HUES48 (cell line): ENCODE results near the gene MSI2.

Experiments used
- H3K27ac ChIP-seq: one replicate; pipeline ENCODE4 v1.7.0; 2013; ENCODE audit warnings: low read depth, low read length, inconsistent platforms
- H3K27me3 ChIP-seq: 2 replicates; pipeline ENCODE4 v1.6.1; 2013; ENCODE audit warnings: mild to moderate bottlenecking, low read length; ENCODE audit not compliant: control insufficient read depth, insufficient read depth
- H3K36me3 ChIP-seq: 2 replicates; pipeline ENCODE4 v1.6.1; 2013; ENCODE audit warnings: low read length; ENCODE audit not compliant: control insufficient read depth, insufficient read depth
- H3K4me1 ChIP-seq: 2 replicates; pipeline ENCODE4 v1.6.1; 2013; ENCODE audit warnings: mild to moderate bottlenecking, low read length; ENCODE audit not compliant: control insufficient read depth, insufficient read depth
- H3K4me3 ChIP-seq: 2 replicates; pipeline ENCODE4 v1.5.1; 2013; ENCODE audit warnings: mild to moderate bottlenecking, low read depth, low read length
- H3K9ac ChIP-seq: 2 replicates; pipeline ENCODE4 v1.6.1; 2013; ENCODE audit warnings: mild to moderate bottlenecking, low read depth, low read length, moderate library complexity
- H3K9me3 ChIP-seq: 2 replicates; pipeline ENCODE4 v1.6.1; 2013; ENCODE audit warnings: low read length; ENCODE audit not compliant: control insufficient read depth, insufficient read depth

Gene MSI2

GRCh38 chr17:57632294-57632693 lies 376.0 kb downstream of the MSI2 start:
- Histone ChIP-seq H3K9ac (no peak overlapping the region), H3K9me3 (no peaks in the 10 kb centered on the region), H3K4me3 (no peak overlapping the region), H3K27ac (no peak overlapping the region), H3K4me1 (peaks cover 10% of the 10 kb centered on the region; the same call in 1 of the 2 replicates), H3K36me3 (peaks cover 16% of the 10 kb centered on the region), H3K27me3 (no peaks in the 10 kb centered on the region)

GRCh38 chr17:57633236-57633635 lies 376.9 kb downstream of the MSI2 start:
- H3K36me3 ChIP-seq, result peaks cover 16% of the 10 kb centered on the region
- H3K9ac ChIP-seq, result no peak overlapping the region
- H3K4me1 ChIP-seq, result peaks cover 10% of the 10 kb centered on the region; the same call in 1 of the 2 replicates
- H3K27ac ChIP-seq, result no peak overlapping the region
- no peaks in the 10 kb centered on the region for H3K9me3 ChIP-seq
- no peaks in the 10 kb centered on the region for H3K27me3 ChIP-seq
- H3K4me3 ChIP-seq, result no peak overlapping the region

- no peak overlapping the region for H3K27ac ChIP-seq
- H3K4me1 ChIP-seq, result peaks cover 10% of the 10 kb centered on the region; the same call in 1 of the 2 replicates
- H3K36me3 ChIP-seq, result peaks cover 10% of the 10 kb centered on the region
- no peaks in the 10 kb centered on the region for H3K27me3 ChIP-seq
- H3K9ac ChIP-seq, result no peak overlapping the region
- no peak overlapping the region for H3K4me3 ChIP-seq
- H3K9me3 ChIP-seq, result no peaks in the 10 kb centered on the region
Observed at GRCh38 chr17:57634713-57635465, 378.6 kb downstream of the MSI2 start.

GRCh38 chr17:57636274-57636673 lies 380.0 kb downstream of the MSI2 start:
- Histone ChIP-seq H3K4me3 (no peak overlapping the region), H3K27ac (peak overlapping the region; percentile 5), H3K36me3 (peaks cover 8% of the 10 kb centered on the region), H3K9me3 (no peaks in the 10 kb centered on the region), H3K27me3 (no peaks in the 10 kb centered on the region), H3K4me1 (peaks cover 10% of the 10 kb centered on the region; the same call in 1 of the 2 replicates), H3K9ac (no peak overlapping the region)

GRCh38 chr17:57636985-57637665 lies 380.8 kb downstream of the MSI2 start:
- Histone ChIP-seq H3K9me3 (no peaks in the 10 kb centered on the region), H3K4me1 (peaks cover 10% of the 10 kb centered on the region; the same call in 1 of the 2 replicates), H3K9ac (no peak overlapping the region)

DNA sequence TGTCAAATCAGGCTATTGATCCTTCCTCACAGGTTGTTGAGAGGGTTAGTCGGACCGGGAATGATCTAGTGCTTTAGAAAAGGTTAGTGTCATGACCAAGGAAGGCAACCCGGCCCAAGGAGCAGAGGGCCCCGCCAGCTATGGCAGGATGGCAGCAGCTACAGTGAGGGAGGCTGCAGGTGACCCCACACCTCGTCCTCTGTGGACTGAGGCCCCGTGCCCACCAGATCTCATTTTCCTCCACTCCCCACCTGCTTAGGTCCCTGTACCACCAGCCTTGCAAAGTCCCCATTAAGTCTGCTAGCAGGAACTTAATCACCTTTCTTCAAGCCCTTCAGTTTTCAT lies 381.3 kb downstream of the MSI2 start:
- H3K4me1 ChIP-seq, result peaks cover 10% of the 10 kb centered on the region; the same call in 1 of the 2 replicates
- no peaks in the 10 kb centered on the region for H3K27me3 ChIP-seq
- H3K4me3 ChIP-seq, result no peak overlapping the region
- H3K36me3 ChIP-seq, result no peaks in the 10 kb centered on the region
- no peak overlapping the region for H3K9ac ChIP-seq
- H3K27ac ChIP-seq, result no peak overlapping the region
- no peaks in the 10 kb centered on the region for H3K9me3 ChIP-seq

More at GRCh38 chr17:57636985-57637665, 380.8 kb downstream of the MSI2 start:
- Histone ChIP-seq H3K36me3 (peaks cover 3% of the 10 kb centered on the region; the same call in 1 of the 2 replicates), H3K4me3 (no peak overlapping the region), H3K27me3 (no peaks in the 10 kb centered on the region), H3K27ac (no peak overlapping the region)

GRCh38 chr17:57638284-57638683 lies 382.0 kb downstream of the MSI2 start:
- Histone ChIP-seq H3K27me3 (no peaks in the 10 kb centered on the region), H3K36me3 (no peaks in the 10 kb centered on the region), H3K27ac (no peak overlapping the region), H3K9me3 (no peaks in the 10 kb centered on the region), H3K4me3 (no peak overlapping the region), H3K9ac (no peak overlapping the region), H3K4me1 (peaks cover 10% of the 10 kb centered on the region; the same call in 1 of the 2 replicates)

DNA sequence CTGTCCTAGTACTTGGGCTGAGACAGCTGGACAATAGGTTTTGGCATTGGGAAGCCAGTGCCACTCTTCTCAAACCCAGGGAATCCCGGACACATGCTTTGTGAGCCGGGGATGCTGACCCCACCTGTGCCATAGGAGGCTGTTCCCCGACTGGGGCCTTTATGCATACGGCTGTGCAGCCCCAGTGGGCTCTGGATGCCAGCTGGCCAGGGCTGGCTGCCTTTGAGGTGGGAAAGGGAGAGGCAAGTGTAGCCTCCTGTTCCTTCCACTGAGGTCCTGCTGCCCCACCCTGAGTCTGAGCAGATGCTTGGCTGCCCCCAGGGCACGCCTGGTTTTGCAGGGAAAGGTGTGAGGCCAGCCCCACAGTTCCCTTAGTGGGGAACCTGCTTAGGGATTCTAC lies 383.1 kb downstream of the MSI2 start:
- Histone ChIP-seq H3K9ac (no peak overlapping the region), H3K4me3 (no peak overlapping the region), H3K4me1 (peaks cover 10% of the 10 kb centered on the region; the same call in 1 of the 2 replicates), H3K27ac (no peak overlapping the region), H3K36me3 (no peaks in the 10 kb centered on the region), H3K9me3 (no peaks in the 10 kb centered on the region), H3K27me3 (no peaks in the 10 kb centered on the region)

GRCh38 chr17:57640079-57640478 lies 383.8 kb downstream of the MSI2 start:
- H3K27me3 ChIP-seq, result no peaks in the 10 kb centered on the region
- no peak overlapping the region for H3K9ac ChIP-seq
- H3K27ac ChIP-seq, result no peak overlapping the region
- peaks cover 10% of the 10 kb centered on the region; the same call in 1 of the 2 replicates for H3K4me1 ChIP-seq
- H3K9me3 ChIP-seq, result no peaks in the 10 kb centered on the region
- no peaks in the 10 kb centered on the region for H3K36me3 ChIP-seq
- H3K4me3 ChIP-seq, result no peak overlapping the region

- no peak overlapping the region for H3K27ac ChIP-seq
- no peak overlapping the region for H3K9ac ChIP-seq
- H3K27me3 ChIP-seq, result no peaks in the 10 kb centered on the region
- no peaks in the 10 kb centered on the region for H3K9me3 ChIP-seq
- no peaks in the 10 kb centered on the region for H3K36me3 ChIP-seq
- H3K4me1 ChIP-seq, result peaks cover 5% of the 10 kb centered on the region; the same call in 1 of the 2 replicates
- no peak overlapping the region for H3K4me3 ChIP-seq
Observed at GRCh38 chr17:57641761-57642160, 385.4 kb downstream of the MSI2 start.

GRCh38 chr17:57643062-57643461 lies 386.7 kb downstream of the MSI2 start:
- H3K27me3 ChIP-seq, result no peaks in the 10 kb centered on the region
- no peaks in the 10 kb centered on the region for H3K4me1 ChIP-seq
- no peaks in the 10 kb centered on the region for H3K36me3 ChIP-seq
- H3K27ac ChIP-seq, result peak overlapping the region; percentile 1
- no peaks in the 10 kb centered on the region for H3K9me3 ChIP-seq
- H3K4me3 ChIP-seq, result no peak overlapping the region
- no peak overlapping the region for H3K9ac ChIP-seq
